Nephron progenitor cell (in vitro differentiated cells): ENCODE results near the gene DMP1.

Experiments used
- DNase-seq: peaks from one replicate; pipeline ENCODE4 v3.0.0; 2021
- H3K27ac Mint-ChIP-seq: 2 replicates; pipeline ENCODE4 v1.8.0; 2021; ENCODE audit warnings: mild to moderate bottlenecking, moderate library complexity, mixed read lengths
- H3K27me3 Mint-ChIP-seq: 2 replicates; pipeline ENCODE4 v1.8.0; 2021; ENCODE audit warnings: mild to moderate bottlenecking, low read depth, mixed read lengths; ENCODE audit not compliant: poor library complexity
- H3K36me3 Mint-ChIP-seq: 2 replicates; pipeline ENCODE4 v1.8.0; 2021; ENCODE audit warnings: low read depth, mixed read lengths
- H3K4me1 Mint-ChIP-seq: 2 replicates; pipeline ENCODE4 v1.8.0; 2021; ENCODE audit warnings: mixed read lengths
- H3K4me3 Mint-ChIP-seq: 2 replicates; pipeline ENCODE4 v1.8.0; 2021; ENCODE audit warnings: mild to moderate bottlenecking, moderate library complexity, mixed read lengths
- H3K9me3 Mint-ChIP-seq: 2 replicates; pipeline ENCODE4 v1.8.0; 2021; ENCODE audit warnings: mild to moderate bottlenecking, moderate library complexity, mixed read lengths
- TF ChIP-seq, protein P1 (sequence below): fragments of 200-600 bp; sonication (generic); IDR thresholded peaks from 2 replicates; pipeline ENCODE4 v1.5.0; 2021; ENCODE audit warnings: antibody characterized with exemption

DMP1 gene

DNA sequence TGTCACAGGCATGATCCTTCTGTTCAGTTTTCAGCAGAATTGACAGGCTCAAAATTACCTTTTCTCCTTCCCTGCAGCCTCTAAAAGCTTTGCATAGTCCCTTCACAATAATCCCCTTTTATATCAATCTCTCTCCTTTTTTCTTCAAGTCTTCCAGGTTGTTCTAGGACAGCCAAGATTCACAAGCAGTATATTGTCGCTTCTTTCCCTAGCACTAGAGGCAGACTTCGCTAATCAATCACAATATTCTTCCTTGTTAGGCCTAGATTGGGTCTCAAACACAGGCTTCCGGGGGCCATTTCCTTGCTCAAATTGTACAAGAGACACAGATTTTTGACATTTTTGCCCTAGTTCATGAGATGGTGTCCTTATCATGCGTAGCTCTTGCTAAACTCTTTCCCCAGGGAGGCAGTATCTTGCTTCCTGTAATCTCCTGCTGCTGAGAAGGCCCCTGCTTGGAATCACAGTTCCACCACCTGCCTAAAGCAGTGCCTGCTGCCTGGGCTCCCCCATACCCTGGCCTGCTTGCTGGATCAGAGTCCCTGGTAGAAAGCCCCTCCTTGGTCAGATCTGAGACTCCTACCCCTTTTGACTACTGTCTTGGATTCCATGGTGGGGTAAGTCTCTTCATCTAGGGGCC lies 57.3 kb downstream of the DMP1 start:
- TF ChIP-seq, protein P1, sequence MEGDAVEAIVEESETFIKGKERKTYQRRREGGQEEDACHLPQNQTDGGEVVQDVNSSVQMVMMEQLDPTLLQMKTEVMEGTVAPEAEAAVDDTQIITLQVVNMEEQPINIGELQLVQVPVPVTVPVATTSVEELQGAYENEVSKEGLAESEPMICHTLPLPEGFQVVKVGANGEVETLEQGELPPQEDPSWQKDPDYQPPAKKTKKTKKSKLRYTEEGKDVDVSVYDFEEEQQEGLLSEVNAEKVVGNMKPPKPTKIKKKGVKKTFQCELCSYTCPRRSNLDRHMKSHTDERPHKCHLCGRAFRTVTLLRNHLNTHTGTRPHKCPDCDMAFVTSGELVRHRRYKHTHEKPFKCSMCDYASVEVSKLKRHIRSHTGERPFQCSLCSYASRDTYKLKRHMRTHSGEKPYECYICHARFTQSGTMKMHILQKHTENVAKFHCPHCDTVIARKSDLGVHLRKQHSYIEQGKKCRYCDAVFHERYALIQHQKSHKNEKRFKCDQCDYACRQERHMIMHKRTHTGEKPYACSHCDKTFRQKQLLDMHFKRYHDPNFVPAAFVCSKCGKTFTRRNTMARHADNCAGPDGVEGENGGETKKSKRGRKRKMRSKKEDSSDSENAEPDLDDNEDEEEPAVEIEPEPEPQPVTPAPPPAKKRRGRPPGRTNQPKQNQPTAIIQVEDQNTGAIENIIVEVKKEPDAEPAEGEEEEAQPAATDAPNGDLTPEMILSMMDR, result no peak
- no peak overlapping the region for H3K4me3 Mint-ChIP-seq
- no peak for DNase-seq
- H3K27me3 Mint-ChIP-seq, result no peaks in the 10 kb centered on the region
- peak overlapping the region; percentile 17 for H3K27ac Mint-ChIP-seq
- peaks cover 5% of the 10 kb centered on the region for H3K4me1 Mint-ChIP-seq
- H3K9me3 Mint-ChIP-seq, result peaks cover 19% of the 10 kb centered on the region
- no peaks in the 10 kb centered on the region for H3K36me3 Mint-ChIP-seq
